Posterior cingulate gyrus (tissue), 11 donors: ENCODE measurements around the gene ANKRD6.
"Not testable (repeated sequence)": the region's sequence is repeated elsewhere in the genome, so short reads cannot be mapped to it uniquely, and the experiment has no call there.

Source experiments
- DNase-seq, 10 donors: peaks; one replicate each; pipeline versions ENCODE4 v3.0.0 to v3.0.0-alpha.2; 2020 to 2021; ENCODE audit warnings: mixed read lengths in 3 of 10
- intact Hi-C: fragments of 100-400 bp; cut with DNase I; formaldehyde crosslinking; loops from one replicate; pipeline ENCODE4 v1.15.1; 2023

Gene ANKRD6

GRCh38 chr6:89589297-89590025 lies 156.5 kb downstream of the ANKRD6 start:
- no peak for DNase-seq
- intact Hi-C loops = no loop called here

GRCh38 chr6:89590133-89590532 lies 157.2 kb downstream of the ANKRD6 start:
- intact Hi-C loops = no loop called here
- DNase-seq = no peak

- intact Hi-C loops = no loop called here
- no peak for DNase-seq
These were observed 158.8 kb downstream of the ANKRD6 start for GRCh38 chr6:89591745-89592144.

- DNase-seq = no peak
- intact Hi-C loops = no loop called here
These were observed 163.1 kb downstream of the ANKRD6 start for GRCh38 chr6:89596056-89596455.

- DNase-seq = no peak
- intact Hi-C loops = no loop called here
These were observed 163.5 kb downstream of the ANKRD6 start for GRCh38 chr6:89596484-89596883.

- intact Hi-C loops = no loop called here
- DNase-seq = no peak
These were observed 164.4 kb downstream of the ANKRD6 start for GRCh38 chr6:89597372-89597771.

- no peak for DNase-seq
These were observed 165.0 kb downstream of the ANKRD6 start for GRCh38 chr6:89597988-89598387.

GRCh38 chr6:89599727-89600126 lies 166.8 kb downstream of the ANKRD6 start:
- no peak for DNase-seq
- intact Hi-C loops = no loop called here

More at GRCh38 chr6:89597988-89598387, 165.0 kb downstream of the ANKRD6 start:
- intact Hi-C loops = no loop called here

GRCh38 chr6:89602166-89602565 lies 169.2 kb downstream of the ANKRD6 start:
- intact Hi-C loops = no loop called here
- no peak for DNase-seq

- intact Hi-C loops = no loop called here
- no peak for DNase-seq
These were observed 171.7 kb downstream of the ANKRD6 start for GRCh38 chr6:89604653-89605052.

GRCh38 chr6:89605861-89606260 lies 172.9 kb downstream of the ANKRD6 start:
- no peak for DNase-seq
- intact Hi-C loops = no loop called here

- intact Hi-C loops = loop anchor here (5.0 kb wide), 1 partner anchor 178 kb away; the partner anchor contains the start of gene ANKRD6
- peak in 2 of 10 donors; percentile 62 to 63 for DNase-seq
These were observed 177.2 kb downstream of the ANKRD6 start for GRCh38 chr6:89610149-89610642.

- intact Hi-C loops = loop anchor here (5.0 kb wide), 1 partner anchor 179 kb away; the partner anchor contains the start of gene ANKRD6
- DNase-seq = no peak
These were observed 178.7 kb downstream of the ANKRD6 start for GRCh38 chr6:89611666-89612065.

- no peak for DNase-seq
- intact Hi-C loops = loop anchor here (5.0 kb wide), 1 partner anchor 180 kb away; the partner anchor contains the start of gene ANKRD6
These were observed 179.2 kb downstream of the ANKRD6 start for GRCh38 chr6:89612121-89612520.

GRCh38 chr6:89613790-89614189 lies 180.8 kb downstream of the ANKRD6 start:
- no peak for DNase-seq
- intact Hi-C loops = loop anchor here (5.0 kb wide), 1 partner anchor 181 kb away; the partner anchor contains the start of gene ANKRD6

- peak in 1 of 10 donors; percentile 61 for DNase-seq
- intact Hi-C loops = no loop called here
These were observed 182.9 kb downstream of the ANKRD6 start for GRCh38 chr6:89615882-89616281.

GRCh38 chr6:89616531-89616930 lies 183.6 kb downstream of the ANKRD6 start:
- intact Hi-C loops = no loop called here
- DNase-seq = no peak

GRCh38 chr6:89618026-89618425 lies 185.1 kb downstream of the ANKRD6 start:
- intact Hi-C loops = no loop called here
- DNase-seq = no peak

- intact Hi-C loops = no loop called here
These were observed 186.6 kb downstream of the ANKRD6 start for GRCh38 chr6:89619567-89619966.

GRCh38 chr6:89623749-89624148 lies 190.8 kb downstream of the ANKRD6 start:
- intact Hi-C loops = no loop called here
- DNase-seq = no peak

More at GRCh38 chr6:89619567-89619966, 186.6 kb downstream of the ANKRD6 start:
- no peak for DNase-seq

- intact Hi-C loops = no loop called here
- peak in 8 of 10 donors; percentile 35 to 92 (median 62) for DNase-seq
These were observed 197.5 kb downstream of the ANKRD6 start for GRCh38 chr6:89630488-89630887.

- DNase-seq = not testable (repeated sequence)
- intact Hi-C loops = loop anchor here (5.0 kb wide), 2 partner anchors 51 to 269 kb away; no protein-coding TSS in a partner anchor
These were observed 203.5 kb downstream of the ANKRD6 start for GRCh38 chr6:89636412-89636811.
